HCT116 (cell line): ENCODE results near the gene EPS8. TPM values are rescaled to one million over a fixed set of nuclear protein-coding genes. Genes with fewer than 3 reads are reported as not detected.

Source experiments
- ATAC-seq: fragments of 200-7000 bp; cut with Tn5 transposase; 2 replicates; pipeline ENCODE4 v1.9.1; 2020; ENCODE audit warnings: mild to moderate bottlenecking, moderate library complexity
- BruUV-seq: library from RNA; stranded (reverse); fragments of 400-500 nt; replicated peaks from 2 replicates; lab custom pipeline; 2021; lab: Mats Ljungman, UMichigan
- CTCF ChIA-PET: fragments of 300-600 bp; sonication (Branson Sonifier 250); formaldehyde crosslinking; loops from one replicate; lab custom pipeline; 2021; ENCODE audit warnings: antibody characterized with exemption; lab: Charles Lee
- POLR2A ChIA-PET: fragments of 300-600, 350-600 bp; sonication (Branson Sonifier 250); formaldehyde crosslinking; loops from one replicate; lab custom pipeline; 2021; ENCODE audit warnings: antibody characterized with exemption; lab: Charles Lee
- RAD21 ChIA-PET, 2 experiments: fragments of 300-600 bp; sonication (Branson Sonifier 250); formaldehyde crosslinking; loops; one replicate each; lab custom pipeline; 2023; ENCODE audit warnings: low total read pairs in 2 of 2; ENCODE audit not compliant: uncharacterized antibody in 2 of 2, unreplicated experiment in 2 of 2, low non-redundant PET in 1 of 2; lab: Charles Lee
- DNase-seq: peaks from one replicate; pipeline ENCODE4 v3.0.0-alpha.2; 2010; ENCODE audit warnings: low read depth, low spot score
- H2AFZ ChIP-seq: fragments of 200-600 bp; shearing (Covaris generic), sonication (generic); 2 replicates; pipeline ENCODE4 v1.6.1; 2017; ENCODE audit warnings: low read depth, mixed run types, mixed read lengths, antibody characterized with exemption, low read length; ENCODE audit not compliant: poor library complexity, severe bottlenecking
- H3K27ac ChIP-seq: 2 replicates; pipeline ENCODE4 v1.5.1; 2012; ENCODE audit warnings: low read depth, low read length
- H3K27me3 ChIP-seq: fragments of 200-600 bp; sonication (generic); 2 replicates; pipeline ENCODE4 v1.6.1; 2016; ENCODE audit warnings: mixed run types, low read length, mixed read lengths; ENCODE audit not compliant: insufficient read depth
- H3K36me3 ChIP-seq, 2 experiments: fragments of 200-500 bp in 1 of 2; fragments of 200-600 bp in 1 of 2; sonication (Bioruptor generic) in 1 of 2; sonication (generic) in 1 of 2; 2 replicates each; pipeline versions ENCODE4 v1.5.1 to v1.6.1; 2014 to 2016; ENCODE audit warnings: low read length in 2 of 2, inconsistent platforms in 1 of 2, mixed read lengths in 1 of 2, mixed run types in 1 of 2; ENCODE audit not compliant: insufficient read depth in 2 of 2, control insufficient read depth in 1 of 2
- H3K4me1 ChIP-seq, 2 experiments: fragments of 200-600 bp in 1 of 2; sonication (generic) in 1 of 2; 2 replicates each; pipeline versions ENCODE4 v1.5.1 to v1.6.1; 2012 to 2017; ENCODE audit warnings: low read length in 2 of 2, inconsistent platforms in 1 of 2, mild to moderate bottlenecking in 1 of 2, mixed read lengths in 1 of 2, mixed run types in 1 of 2, moderate library complexity in 1 of 2; ENCODE audit not compliant: insufficient read depth in 2 of 2, control insufficient read depth in 1 of 2
- H3K4me2 ChIP-seq: fragments of 200-600 bp; sonication (generic); 2 replicates; pipeline ENCODE4 v1.6.1; 2017; ENCODE audit warnings: mixed run types, low read length, mixed read lengths
- H3K4me3 ChIP-seq, 2 experiments: fragments of 200-600 bp in 1 of 2; sonication (generic) in 1 of 2; replicated peaks in 1 of 2; 2 replicates each; pipeline ENCODE4 v1.5.1; 2011 to 2016; ENCODE audit warnings: low read length in 2 of 2, control low read depth in 1 of 2, low read depth in 1 of 2, mild to moderate bottlenecking in 1 of 2, mixed read lengths in 1 of 2, mixed run types in 1 of 2
- H3K79me2 ChIP-seq: fragments of 200-600 bp; sonication (generic); 2 replicates; pipeline ENCODE4 v1.6.1; 2017; ENCODE audit warnings: mild to moderate bottlenecking, mixed run types, low read length, moderate library complexity, mixed read lengths; ENCODE audit not compliant: insufficient read depth
- H3K9ac ChIP-seq: fragments of 200-600 bp; sonication (generic); 2 replicates; pipeline ENCODE4 v1.6.1; 2016; ENCODE audit warnings: low read length, mixed read lengths
- H3K9me2 ChIP-seq: fragments of 200-600 bp; sonication (generic), shearing (Covaris generic); 2 replicates; pipeline ENCODE4 v1.6.1; 2017; ENCODE audit warnings: mixed run types, mild to moderate bottlenecking, moderate library complexity; ENCODE audit not compliant: insufficient read depth
- H3K9me3 ChIP-seq, 2 experiments: fragments of 200-500 bp in 1 of 2; fragments of 200-600 bp in 1 of 2; sonication (Bioruptor generic) in 1 of 2; sonication (generic) in 1 of 2; 2 replicates each; pipeline ENCODE4 v1.6.1; 2014 to 2017; ENCODE audit warnings: low read length in 2 of 2, mixed read lengths in 2 of 2, inconsistent platforms in 1 of 2, low read depth in 1 of 2, mild to moderate bottlenecking in 1 of 2, mixed run types in 1 of 2, moderate library complexity in 1 of 2; ENCODE audit not compliant: control insufficient read depth in 1 of 2, insufficient read depth in 1 of 2
- H4K20me1 ChIP-seq: fragments of 200-600 bp; sonication (generic), shearing (Covaris generic); 2 replicates; pipeline ENCODE4 v1.6.1; 2017; ENCODE audit warnings: mixed run types, mild to moderate bottlenecking, moderate library complexity; ENCODE audit not compliant: insufficient read depth
- ATF3 ChIP-seq: IDR thresholded peaks from 2 replicates; pipeline ENCODE4 v1.6.1; 2012
- CBX3 ChIP-seq: IDR thresholded peaks from 2 replicates; pipeline ENCODE4 v1.6.1; 2012; ENCODE audit warnings: low read depth
- CEBPB ChIP-seq: IDR thresholded peaks from 2 replicates; pipeline ENCODE4 v1.6.1; 2012; ENCODE audit warnings: low read depth
- CTCF ChIP-seq, 3 experiments: fragments of 200-600 bp in 1 of 3; sonication (generic) in 1 of 3; IDR thresholded peaks in 2 of 3; conservative IDR thresholded peaks in 1 of 3; 2 replicates each; pipeline ENCODE4 v1.5.1; 2012 to 2017; ENCODE audit warnings: low read depth in 2 of 3, low read length in 2 of 3, antibody characterized with exemption in 1 of 3, borderline replicate concordance in 1 of 3, control low read depth in 1 of 3, mild to moderate bottlenecking in 1 of 3, mixed read lengths in 1 of 3, mixed run types in 1 of 3, moderate library complexity in 1 of 3; ENCODE audit not compliant: insufficient read depth in 1 of 3
- EZH2 ChIP-seq: fragments of 200-600 bp; sonication (generic); IDR thresholded peaks from 2 replicates; pipeline ENCODE4 v1.6.1; 2017; ENCODE audit warnings: antibody characterized with exemption, mixed run types
- EZH2phosphoT487 ChIP-seq: fragments of 200-600 bp; IDR thresholded peaks from 2 replicates; pipeline ENCODE4 v1.6.1; 2018; ENCODE audit warnings: antibody characterized with exemption, borderline replicate concordance
- FOSL1 ChIP-seq: IDR thresholded peaks from 2 replicates; pipeline ENCODE4 v1.6.1; 2012; ENCODE audit warnings: low read depth
- JUND ChIP-seq: IDR thresholded peaks from 2 replicates; pipeline ENCODE4 v1.6.1; 2012
- MAX ChIP-seq: IDR thresholded peaks from 2 replicates; pipeline ENCODE4 v1.6.1; 2012
- POLR2A ChIP-seq: IDR thresholded peaks from 2 replicates; pipeline ENCODE4 v1.7.0; 2011; ENCODE audit warnings: borderline replicate concordance; ENCODE audit not compliant: insufficient read depth, insufficient read length; ENCODE audit errors: extremely low read depth
- POLR2AphosphoS5 ChIP-seq: IDR thresholded peaks from 2 replicates; pipeline ENCODE4 v1.6.1; 2011; ENCODE audit warnings: mild to moderate bottlenecking, low read depth, low read length, moderate library complexity
- RAD21 ChIP-seq: IDR thresholded peaks from 2 replicates; pipeline ENCODE4 v1.6.1; 2012; ENCODE audit warnings: low read depth, mild to moderate bottlenecking
- REST ChIP-seq: IDR thresholded peaks from 2 replicates; pipeline ENCODE4 v1.6.1; 2012; ENCODE audit warnings: low read depth
- SIN3A ChIP-seq: IDR thresholded peaks from 2 replicates; pipeline ENCODE4 v1.6.1; 2012; ENCODE audit warnings: low read depth
- SRF ChIP-seq: IDR thresholded peaks from 2 replicates; pipeline ENCODE4 v1.6.1; 2012; ENCODE audit warnings: low read depth
- ZNF274 ChIP-seq: fragments of 200-500 bp; sonication (Bioruptor generic); IDR thresholded peaks from 2 replicates; pipeline ENCODE4 v1.6.1; 2014; ENCODE audit warnings: mild to moderate bottlenecking, low read depth, low read length, inconsistent platforms
- intact Hi-C: fragments of 100-400 bp; cut with micrococcal nuclease; formaldehyde crosslinking; loops from 2 replicates; pipeline ENCODE4 v1.10.0; 2022
- total RNA-seq: library from RNA; stranded (reverse); gene quantifications from one replicate; pipeline ENCODE4 v1.2.1, GENCODE V29; 2021; ENCODE audit not compliant: unreplicated experiment

EPS8 gene
- total RNA-seq, 1 experiment from 2014 or later = 49.9 TPM

- no peak for ATAC-seq
- no TSS peak for BruUV-seq
- intact Hi-C loops = no loop called here
- H3K9me3 ChIP-seq = no peaks in the 10 kb centered on the region
- H3K27ac ChIP-seq = no peak overlapping the region
- RAD21 ChIA-PET = no interaction called here
- H2AFZ ChIP-seq = no peak overlapping the region
- H3K4me3 ChIP-seq = no peak overlapping the region
- no peaks in the 10 kb centered on the region for H3K27me3 ChIP-seq
- H3K9me2 ChIP-seq = no peaks in the 10 kb centered on the region
- no peak for TF ChIP-seq CTCF (IDR thresholded peaks at IDR 0.05 in 2 of 3, conservative IDR thresholded peaks at IDR 0.05 in 1 of 3; ENCODE audit: borderline replicate concordance in 1 of 3, insufficient read depth in 1 of 3, low read depth in 2 of 3, low read length in 2 of 3)
- TF ChIP-seq RAD21 = no peak
- TF ChIP-seq MAX = no peak
- no peak for TF ChIP-seq FOSL1
- TF ChIP-seq EZH2 = no peak
- no peak for TF ChIP-seq ZNF274
- TF ChIP-seq CBX3 = no peak
- no peak for TF ChIP-seq POLR2AphosphoS5
- TF ChIP-seq EZH2phosphoT487 = no peak
- TF ChIP-seq ATF3 = no peak
- no peak for TF ChIP-seq REST
- no peak for TF ChIP-seq JUND
- no peak for TF ChIP-seq POLR2A
- TF ChIP-seq SIN3A = no peak
- TF ChIP-seq CEBPB = no peak
- TF ChIP-seq SRF = no peak
- no peaks in the 10 kb centered on the region for H4K20me1 ChIP-seq
- no peak overlapping the region for H3K4me2 ChIP-seq
- POLR2A ChIA-PET = no interaction called here
- DNase-seq = no peak
- no peaks in the 10 kb centered on the region for H3K36me3 ChIP-seq
- H3K79me2 ChIP-seq = peaks cover 89% of the 10 kb centered on the region
- peaks cover 0 to 7% of the 10 kb centered on the region in 2 experiments; a peak in 1 of 4 replicates for H3K4me1 ChIP-seq
- H3K9ac ChIP-seq = no peak overlapping the region
- CTCF ChIA-PET = no interaction called here
Measured at GRCh38 chr12:15769586-15769985, 19.6 kb downstream of the EPS8 start.
